ENCODE data around the gene ESPN. TPM values are rescaled to one million over a fixed set of nuclear protein-coding genes. Genes with fewer than 3 reads are reported as not detected.
"Not testable (repeated sequence)": the region's sequence is repeated elsewhere in the genome, so short reads cannot be mapped to it uniquely, and the experiment has no call there.

The ESPN gene
- total RNA-seq, 1 donor from 2014 or later = 1.6 TPM

GRCh38 chr1:6491480-6491962 is 66.9 kb downstream of the ESPN start, which contains the start of gene PLEKHG5:
TSS of gene PLEKHG5 (minus strand) at chr1:6491667. CDS start at chr1:6477571, 14,096 bp downstream.
- TF ChIP-seq CTCF (IDR thresholded peaks at IDR 0.05; ENCODE audit: unreplicated experiment) = no peak
- peak within 1 kb of the TSS; percentile 77 for H3K27ac Mint-ChIP-seq
- DNase-seq (ENCODE audit: low spot score in 2 of 2, unreplicated experiment in 2 of 2) = no peak
- no peaks in the 10 kb centered on the region for H3K36me3 Mint-ChIP-seq
- no peaks in the 10 kb centered on the region for H3K9me3 Mint-ChIP-seq
- H3K4me1 Mint-ChIP-seq = peaks cover 23% of the 10 kb centered on the region
- peak within 1 kb of the TSS; percentile 73 for H3K4me3 Mint-ChIP-seq
- no peaks in the 10 kb centered on the region for H3K27me3 Mint-ChIP-seq (ENCODE audit: low read depth)

- Mint-ChIP-seq H3K9me3 (no peaks in the 10 kb centered on the region), H3K27ac (peak overlapping the region; percentile 77), H3K36me3 (no peaks in the 10 kb centered on the region), H3K4me1 (peaks cover 23% of the 10 kb centered on the region), H3K4me3 (peak overlapping the region; percentile 73), H3K27me3 (ENCODE audit: low read depth) (no peaks in the 10 kb centered on the region)
- no peak for TF ChIP-seq CTCF (IDR thresholded peaks at IDR 0.05; ENCODE audit: unreplicated experiment)
- DNase-seq (ENCODE audit: low spot score in 2 of 2, unreplicated experiment in 2 of 2) = no peak
These were observed 67.4 kb downstream of the ESPN start for GRCh38 chr1:6491966-6492365.

- H3K27ac Mint-ChIP-seq; DNase-seq (ENCODE audit: low spot score in 2 of 2, unreplicated experiment in 2 of 2); H3K36me3 Mint-ChIP-seq; H3K9me3 Mint-ChIP-seq; H3K27me3 Mint-ChIP-seq (ENCODE audit: low read depth); H3K4me3 Mint-ChIP-seq: not testable (repeated sequence)
- peaks cover 31% of the 10 kb centered on the region for H3K4me1 Mint-ChIP-seq
These were observed 69.3 kb downstream of the ESPN start for GRCh38 chr1:6493834-6494223.

GRCh38 chr1:6494627-6495026 is 70.1 kb downstream of the ESPN start:
- H3K4me3 Mint-ChIP-seq = no peak overlapping the region
- no peak overlapping the region for H3K27ac Mint-ChIP-seq
- no peaks in the 10 kb centered on the region for H3K27me3 Mint-ChIP-seq (ENCODE audit: low read depth)
- H3K9me3 Mint-ChIP-seq = no peaks in the 10 kb centered on the region
- no peaks in the 10 kb centered on the region for H3K36me3 Mint-ChIP-seq
- H3K4me1 Mint-ChIP-seq = peaks cover 35% of the 10 kb centered on the region
- no peak for DNase-seq (ENCODE audit: low spot score in 2 of 2, unreplicated experiment in 2 of 2)
- TF ChIP-seq CTCF (IDR thresholded peaks at IDR 0.05; ENCODE audit: unreplicated experiment) = no peak

- H3K9me3 Mint-ChIP-seq = no peaks in the 10 kb centered on the region
- no peak overlapping the region for H3K4me3 Mint-ChIP-seq
- no peak for DNase-seq (ENCODE audit: low spot score in 2 of 2, unreplicated experiment in 2 of 2)
- H3K27me3 Mint-ChIP-seq (ENCODE audit: low read depth) = no peaks in the 10 kb centered on the region
- peaks cover 33% of the 10 kb centered on the region for H3K4me1 Mint-ChIP-seq
- H3K36me3 Mint-ChIP-seq = no peaks in the 10 kb centered on the region
- H3K27ac Mint-ChIP-seq = no peak overlapping the region
- TF ChIP-seq CTCF (IDR thresholded peaks at IDR 0.05; ENCODE audit: unreplicated experiment) = no peak
These were observed 70.5 kb downstream of the ESPN start for GRCh38 chr1:6495041-6495441.

GRCh38 chr1:6495540-6496364 is 71.2 kb downstream of the ESPN start:
- no peaks in the 10 kb centered on the region for H3K36me3 Mint-ChIP-seq
- peaks cover 35% of the 10 kb centered on the region for H3K4me1 Mint-ChIP-seq
- H3K27ac Mint-ChIP-seq = no peak overlapping the region
- peak overlapping the region; percentile 75 for H3K4me3 Mint-ChIP-seq
- H3K27me3 Mint-ChIP-seq (ENCODE audit: low read depth) = no peaks in the 10 kb centered on the region
- DNase-seq (ENCODE audit: low spot score in 2 of 2, unreplicated experiment in 2 of 2) = no peak
- H3K9me3 Mint-ChIP-seq = no peaks in the 10 kb centered on the region
- no peak for TF ChIP-seq CTCF (IDR thresholded peaks at IDR 0.05; ENCODE audit: unreplicated experiment)

All from mesothelial cell of epicardium (in vitro differentiated cells).